SK-N-SH treated with all-trans-retinoic acid at 6 μM for 48 hours (cell line): ENCODE data around the gene NFASC.

ENCODE experiments used
- ARNTL ChIP-seq: fragments of 450-650 bp; formaldehyde crosslinking; IDR thresholded peaks from 2 replicates; pipeline ENCODE4 v1.5.0; 2020; ENCODE audit warnings: low read depth, mild to moderate bottlenecking, moderate library complexity, borderline replicate concordance
- BACH2 ChIP-seq: fragments of 250-450 bp; sonication (Bioruptor Pico); IDR thresholded peaks from 2 replicates; pipeline ENCODE4 v1.9.0; 2021; ENCODE audit warnings: mild to moderate bottlenecking, borderline replicate concordance
- CSRNP3 ChIP-seq: fragments of 250-450 bp; sonication (Bioruptor Pico); IDR thresholded peaks from 2 replicates; pipeline ENCODE4 v1.5.1; 2021; ENCODE audit warnings: mild to moderate bottlenecking, moderate library complexity
- PPARA ChIP-seq: fragments of 250-450 bp; sonication (Bioruptor Pico); IDR thresholded peaks from 2 replicates; pipeline ENCODE4 v1.5.0; 2020; ENCODE audit warnings: mild to moderate bottlenecking, borderline replicate concordance
- ZFP3 ChIP-seq: fragments of 250-450 bp; sonication (Bioruptor Pico); IDR thresholded peaks from 2 replicates; pipeline ENCODE4 v1.5.0; 2020; ENCODE audit warnings: mild to moderate bottlenecking, moderate library complexity
- ZFP30 ChIP-seq: fragments of 450-650 bp; formaldehyde crosslinking; IDR thresholded peaks from 2 replicates; pipeline ENCODE4 v1.5.0; 2022; ENCODE audit warnings: mild to moderate bottlenecking, moderate library complexity
- TF ChIP-seq, protein P1 (sequence below): fragments of 250-450 bp; sonication (Bioruptor Pico); IDR thresholded peaks from 2 replicates; pipeline ENCODE4 v1.8.0; 2020; ENCODE audit warnings: mild to moderate bottlenecking, moderate library complexity, borderline replicate concordance

DNA sequence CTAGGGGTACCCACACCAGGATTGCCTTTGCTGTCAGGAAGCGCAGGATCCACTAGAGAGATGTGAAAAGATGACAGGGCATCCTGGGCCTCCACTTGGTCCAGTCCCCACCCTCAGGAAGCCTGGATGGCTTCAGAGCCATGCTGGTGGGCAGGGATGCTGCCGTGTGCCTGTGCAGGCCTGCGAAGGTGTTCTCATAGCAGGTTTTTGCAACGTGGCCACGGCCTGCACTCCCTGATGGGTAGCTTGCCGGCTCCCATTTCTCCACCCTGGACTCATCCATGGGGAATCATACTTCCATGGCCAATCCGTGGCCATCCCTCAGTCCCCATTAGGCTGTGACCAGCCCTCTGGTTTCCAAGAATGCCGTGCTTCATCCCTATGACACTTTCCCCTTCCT, 138.2 kb downstream of the NFASC start:
- TF ChIP-seq ZFP30: no peak
- no peak for TF ChIP-seq BACH2
- no peak for TF ChIP-seq ARNTL (CRISPR knock-in tag)
- TF ChIP-seq ZFP3 (CRISPR knock-in tag): no peak
- TF ChIP-seq, protein P1, sequence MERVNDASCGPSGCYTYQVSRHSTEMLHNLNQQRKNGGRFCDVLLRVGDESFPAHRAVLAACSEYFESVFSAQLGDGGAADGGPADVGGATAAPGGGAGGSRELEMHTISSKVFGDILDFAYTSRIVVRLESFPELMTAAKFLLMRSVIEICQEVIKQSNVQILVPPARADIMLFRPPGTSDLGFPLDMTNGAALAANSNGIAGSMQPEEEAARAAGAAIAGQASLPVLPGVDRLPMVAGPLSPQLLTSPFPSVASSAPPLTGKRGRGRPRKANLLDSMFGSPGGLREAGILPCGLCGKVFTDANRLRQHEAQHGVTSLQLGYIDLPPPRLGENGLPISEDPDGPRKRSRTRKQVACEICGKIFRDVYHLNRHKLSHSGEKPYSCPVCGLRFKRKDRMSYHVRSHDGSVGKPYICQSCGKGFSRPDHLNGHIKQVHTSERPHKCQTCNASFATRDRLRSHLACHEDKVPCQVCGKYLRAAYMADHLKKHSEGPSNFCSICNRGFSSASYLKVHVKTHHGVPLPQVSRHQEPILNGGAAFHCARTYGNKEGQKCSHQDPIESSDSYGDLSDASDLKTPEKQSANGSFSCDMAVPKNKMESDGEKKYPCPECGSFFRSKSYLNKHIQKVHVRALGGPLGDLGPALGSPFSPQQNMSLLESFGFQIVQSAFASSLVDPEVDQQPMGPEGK (CRISPR knock-in tag): no peak
- TF ChIP-seq CSRNP3 (CRISPR knock-in tag): no peak
- no peak for TF ChIP-seq PPARA (CRISPR knock-in tag)
